KMS-11 (cell line): ENCODE measurements around the gene SERP2.
"Not testable (repeated sequence)": the region's sequence is repeated elsewhere in the genome, so short reads cannot be mapped to it uniquely, and the experiment has no call there.

ENCODE experiments used
- H2AFZ ChIP-seq: fragments of 200-600 bp; sonication (generic); 2 replicates; pipeline ENCODE4 v1.6.1; 2016; ENCODE audit warnings: antibody characterized with exemption, mixed run types, low read depth
- H3K27ac ChIP-seq: fragments of 200-600 bp; sonication (generic); 2 replicates; pipeline ENCODE4 v1.6.1; 2016; ENCODE audit warnings: mild to moderate bottlenecking, mixed run types
- H3K27me3 ChIP-seq: fragments of 200-600 bp; sonication (generic); 2 replicates; pipeline ENCODE4 v1.6.1; 2017; ENCODE audit warnings: mild to moderate bottlenecking, low read depth, mixed run types, moderate library complexity; ENCODE audit not compliant: insufficient read depth
- H3K36me3 ChIP-seq: fragments of 200-600 bp; sonication (generic); 2 replicates; pipeline ENCODE4 v1.6.1; 2017; ENCODE audit warnings: mild to moderate bottlenecking, mixed run types; ENCODE audit not compliant: insufficient read depth
- H3K4me1 ChIP-seq: fragments of 200-600 bp; sonication (generic); 2 replicates; pipeline ENCODE4 v1.6.1; 2016; ENCODE audit warnings: mild to moderate bottlenecking, low read depth, mixed run types; ENCODE audit not compliant: poor library complexity, severe bottlenecking
- H3K4me2 ChIP-seq: fragments of 200-600 bp; sonication (generic); 2 replicates; pipeline ENCODE4 v1.7.0; 2016; ENCODE audit warnings: mild to moderate bottlenecking, mixed run types
- H3K4me3 ChIP-seq: fragments of 200-600 bp; sonication (generic); IDR thresholded peaks from 2 replicates; pipeline ENCODE4 v1.6.1; 2017; ENCODE audit warnings: low read depth, low read length, mixed read lengths; ENCODE audit not compliant: insufficient read depth
- H3K79me2 ChIP-seq: fragments of 200-600 bp; sonication (generic); 2 replicates; pipeline ENCODE4 v1.6.1; 2016; ENCODE audit warnings: low read depth, mixed run types; ENCODE audit not compliant: insufficient read depth
- H3K9ac ChIP-seq: fragments of 200-600 bp; sonication (generic); 2 replicates; pipeline ENCODE4 v1.6.1; 2016; ENCODE audit warnings: mild to moderate bottlenecking, mixed run types
- H4K20me1 ChIP-seq: fragments of 200-600 bp; sonication (generic); 2 replicates; pipeline ENCODE4 v1.6.1; 2016; ENCODE audit warnings: mild to moderate bottlenecking, mixed run types; ENCODE audit not compliant: insufficient read depth
- CTCF ChIP-seq: fragments of 200-600 bp; sonication (generic); conservative IDR thresholded peaks from 2 replicates; pipeline ENCODE4 v1.6.1; 2017; ENCODE audit warnings: low read depth, mild to moderate bottlenecking, antibody characterized with exemption, low read length, moderate library complexity, mixed read lengths

The SERP2 gene

GRCh38 chr13:44373601-44374347, at the start of gene SERP2:
Gene SERP2, plus strand, starts transcription at chr13:44373824. Its CDS starts 202 bp downstream, at chr13:44374026.
- TF ChIP-seq CTCF, result no peak
- no peak within 1 kb of the TSS for H2AFZ ChIP-seq
- H3K4me2 ChIP-seq, result no peak within 1 kb of the TSS

GRCh38 chr13:44326961-44327360, 46.7 kb upstream of the SERP2 start:
- no peak for TF ChIP-seq CTCF
- Histone ChIP-seq H3K79me2 (no peaks in the 10 kb centered on the region), H3K27ac (no peak overlapping the region), H3K9ac (no peak overlapping the region), H3K27me3 (no peaks in the 10 kb centered on the region), H3K36me3 (no peaks in the 10 kb centered on the region), H4K20me1 (no peaks in the 10 kb centered on the region), H3K4me2 (no peak overlapping the region), H2AFZ (no peak overlapping the region), H3K4me1 (no peaks in the 10 kb centered on the region), H3K4me3 (no peak overlapping the region)

More at GRCh38 chr13:44373601-44374347, at the start of gene SERP2:
- Histone ChIP-seq H3K9ac (no peak within 1 kb of the TSS), H3K4me1 (no peaks in the 10 kb centered on the region), H3K79me2 (no peaks in the 10 kb centered on the region), H3K4me3 (no peak within 1 kb of the TSS), H4K20me1 (no peaks in the 10 kb centered on the region), H3K27me3 (no peaks in the 10 kb centered on the region), H3K27ac (no peak within 1 kb of the TSS), H3K36me3 (no peaks in the 10 kb centered on the region)

DNA sequence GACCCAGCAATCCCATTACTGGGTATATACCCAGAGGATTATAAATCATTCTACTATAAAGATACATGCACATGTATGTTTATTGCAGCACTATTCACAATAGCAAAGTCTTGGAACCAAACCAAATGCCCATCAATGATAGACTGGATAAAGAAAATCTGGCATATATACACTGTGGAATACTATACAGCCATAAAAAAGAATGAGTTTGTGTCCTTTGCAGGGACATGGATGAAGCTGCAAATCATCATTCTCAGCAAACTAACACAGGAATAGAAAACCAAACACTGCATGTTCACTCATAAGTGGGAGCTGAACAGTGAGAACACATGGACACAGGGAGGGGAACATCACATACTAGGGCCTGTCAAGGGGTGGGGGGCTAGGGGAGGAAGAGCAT, 44.6 kb upstream of the SERP2 start:
- not testable (repeated sequence) for H3K79me2 ChIP-seq, H3K4me3 ChIP-seq, H2AFZ ChIP-seq, H4K20me1 ChIP-seq, H3K9ac ChIP-seq, H3K36me3 ChIP-seq, H3K4me1 ChIP-seq, H3K4me2 ChIP-seq, H3K27me3 ChIP-seq, H3K27ac ChIP-seq

DNA sequence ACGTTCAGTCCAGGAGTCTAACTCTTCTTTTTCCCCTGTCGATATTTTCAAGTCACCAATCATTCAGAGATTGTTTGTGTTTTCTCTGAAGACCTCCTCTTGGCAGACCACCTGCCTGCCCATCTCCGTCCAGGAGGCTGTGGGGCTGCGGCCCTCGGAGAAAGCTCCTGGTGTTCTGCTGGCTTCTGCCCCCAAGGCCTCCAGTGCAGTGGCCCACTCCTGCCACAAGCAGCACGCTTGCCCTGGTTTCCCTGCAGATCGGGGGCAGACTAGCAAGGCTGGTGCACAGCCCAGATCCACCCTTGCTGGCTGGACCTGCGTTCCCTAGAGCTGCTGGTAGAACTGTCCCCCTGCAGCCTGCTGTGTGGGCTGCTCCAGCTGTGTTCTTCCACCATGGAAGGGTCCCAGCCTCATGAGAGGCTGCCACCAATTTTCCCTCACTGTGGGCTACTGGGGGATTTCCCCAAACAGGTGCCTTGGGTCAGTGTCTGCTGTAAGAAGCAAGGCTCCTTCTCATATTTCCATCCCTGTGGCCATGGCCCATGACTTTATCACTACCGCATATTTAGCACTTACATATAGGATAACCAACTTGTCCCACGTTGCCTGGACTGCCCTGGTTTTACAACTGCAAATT, 43.6 kb upstream of the SERP2 start:
- Histone ChIP-seq H3K4me1 (no peaks in the 10 kb centered on the region), H3K9ac (no peak overlapping the region), H3K4me3 (no peak overlapping the region), H3K4me2 (no peak overlapping the region), H2AFZ (no peak overlapping the region), H3K27me3 (no peaks in the 10 kb centered on the region), H3K27ac (no peak overlapping the region), H4K20me1 (no peaks in the 10 kb centered on the region), H3K36me3 (no peaks in the 10 kb centered on the region), H3K79me2 (no peaks in the 10 kb centered on the region)
- no peak for TF ChIP-seq CTCF

GRCh38 chr13:44331446-44331845, 42.2 kb upstream of the SERP2 start:
- TF ChIP-seq CTCF, result no peak
- Histone ChIP-seq H3K4me2 (no peak overlapping the region), H4K20me1 (no peaks in the 10 kb centered on the region), H3K4me1 (no peaks in the 10 kb centered on the region), H3K4me3 (no peak overlapping the region), H3K27ac (no peak overlapping the region), H2AFZ (no peak overlapping the region), H3K9ac (no peak overlapping the region), H3K36me3 (no peaks in the 10 kb centered on the region), H3K79me2 (no peaks in the 10 kb centered on the region), H3K27me3 (no peaks in the 10 kb centered on the region)
